HepG2 (cell line): ENCODE measurements around the gene KIAA1755. TPM values are rescaled to one million over a fixed set of nuclear protein-coding genes. Genes with fewer than 3 reads are reported as not detected.

ENCODE experiments used
- ATF7 ChIP-seq, 2 experiments: fragments of 450-650 bp in 1 of 2; sonication (generic) in 1 of 2; formaldehyde crosslinking in 1 of 2; IDR thresholded peaks; 2 replicates each; pipeline versions ENCODE4 v1.4.0 to v1.6.1; 2016 to 2020; ENCODE audit warnings: antibody characterized with exemption in 1 of 2, mild to moderate bottlenecking in 1 of 2, missing genetic modification reagents in 1 of 2
- BHLHE40 ChIP-seq: IDR thresholded peaks from 2 replicates; pipeline ENCODE4 v1.6.1; 2011; ENCODE audit warnings: low read length, improper control_type of control experiment
- BRD4 ChIP-seq: sonication (generic); formaldehyde crosslinking; IDR thresholded peaks from 2 replicates; pipeline ENCODE4 v1.4.0; 2020; ENCODE audit warnings: missing genetic modification reagents
- FOXA1 ChIP-seq, 2 experiments: fragments of 450-650 bp in 1 of 2; sonication (generic) in 1 of 2; formaldehyde crosslinking in 1 of 2; IDR thresholded peaks; 2 replicates each; pipeline versions ENCODE4 v1.4.0 to v1.6.1; 2016 to 2020; ENCODE audit warnings: missing genetic modification reagents in 1 of 2
- FOXO1 ChIP-seq: sonication (generic); formaldehyde crosslinking; IDR thresholded peaks from 2 replicates; pipeline ENCODE4 v1.4.0; 2020; ENCODE audit warnings: missing genetic modification reagents
- HINFP ChIP-seq: sonication (generic); formaldehyde crosslinking; IDR thresholded peaks from 2 replicates; pipeline ENCODE4 v1.4.0; 2020; ENCODE audit warnings: low read depth, mild to moderate bottlenecking, missing genetic modification reagents
- MED1 ChIP-seq: sonication (generic); formaldehyde crosslinking; IDR thresholded peaks from 2 replicates; pipeline ENCODE4 v1.4.0; 2020; ENCODE audit warnings: missing genetic modification reagents
- MIER3 ChIP-seq: IDR thresholded peaks from 2 replicates; pipeline ENCODE4 v1.6.1; 2016; ENCODE audit warnings: missing compliant biosample characterization, borderline replicate concordance
- PATZ1 ChIP-seq: sonication (generic); formaldehyde crosslinking; IDR thresholded peaks from 2 replicates; pipeline ENCODE4 v1.4.0; 2020; ENCODE audit warnings: missing genetic modification reagents
- RAD21 ChIP-seq: fragments of 450-650 bp; formaldehyde crosslinking; IDR thresholded peaks from 2 replicates; pipeline ENCODE4 v1.5.0; 2020; ENCODE audit warnings: mild to moderate bottlenecking
- RXRB ChIP-seq: IDR thresholded peaks from 2 replicates; pipeline ENCODE4 v1.6.1; 2016; ENCODE audit warnings: borderline replicate concordance, missing genetic modification reagents, missing compliant biosample characterization
- SALL2 ChIP-seq: sonication (generic); formaldehyde crosslinking; IDR thresholded peaks from 2 replicates; pipeline ENCODE4 v1.8.1; 2023; ENCODE audit warnings: mild to moderate bottlenecking, missing genetic modification reagents, inconsistent platforms
- SMAD3 ChIP-seq: sonication (generic); formaldehyde crosslinking; IDR thresholded peaks from 2 replicates; pipeline ENCODE4 v1.4.0; 2020; ENCODE audit warnings: missing genetic modification reagents
- SMC3 ChIP-seq: IDR thresholded peaks from 2 replicates; pipeline ENCODE4 v1.6.1; 2011; ENCODE audit warnings: low read length, improper control_type of control experiment
- STAG1 ChIP-seq: sonication (generic); formaldehyde crosslinking; IDR thresholded peaks from 2 replicates; pipeline ENCODE4 v1.4.0; 2020; ENCODE audit warnings: missing genetic modification reagents
- TEAD3 ChIP-seq: optimal IDR thresholded peaks from 2 replicates; pipeline ENCODE3; 2016; ENCODE audit warnings: borderline replicate concordance
- ZBTB7B ChIP-seq: sonication (generic); formaldehyde crosslinking; IDR thresholded peaks from 2 replicates; pipeline ENCODE4 v1.4.0; 2020; ENCODE audit warnings: missing genetic modification reagents
- ZMYM2 ChIP-seq: sonication (generic); formaldehyde crosslinking; IDR thresholded peaks from 2 replicates; pipeline ENCODE4 v1.8.0; 2022; ENCODE audit warnings: mild to moderate bottlenecking, missing genetic modification reagents
- ZMYM3 ChIP-seq: sonication (generic); formaldehyde crosslinking; IDR thresholded peaks from 2 replicates; pipeline ENCODE4 v1.5.1; 2020; ENCODE audit warnings: mild to moderate bottlenecking, missing genetic modification reagents
- ZNF280B ChIP-seq: sonication (generic); formaldehyde crosslinking; IDR thresholded peaks from 2 replicates; pipeline ENCODE4 v1.5.0; 2020; ENCODE audit warnings: missing genetic modification reagents, mild to moderate bottlenecking, borderline replicate concordance
- ZNF572 ChIP-seq: sonication (generic); formaldehyde crosslinking; IDR thresholded peaks from 2 replicates; pipeline ENCODE4 v1.5.1; 2020; ENCODE audit warnings: mild to moderate bottlenecking, missing genetic modification reagents
- ZNF574 ChIP-seq: sonication (generic); formaldehyde crosslinking; IDR thresholded peaks from 2 replicates; pipeline ENCODE4 v1.4.0; 2020; ENCODE audit warnings: missing genetic modification reagents
- ZNF598 ChIP-seq: sonication (generic); formaldehyde crosslinking; IDR thresholded peaks from 2 replicates; pipeline ENCODE4 v1.5.1; 2020; ENCODE audit warnings: mild to moderate bottlenecking, missing genetic modification reagents, borderline replicate concordance
- polyA plus RNA-seq, 8 experiments: library from polyadenylated mRNA; depleted of rRNA in 3 of 8; stranded (reverse) in 7 of 8; unstranded in 1 of 8; fragments of >200 nt; fragmentation: Illumina TruSeq in 4 of 8; extraction: Trizol in 4 of 8; gene quantifications; 2 replicates each; pipeline versions ENCODE4 v1.2.1 to v1.2.3, GENCODE V29; 2011 to 2016; ENCODE audit warnings: low read depth in 4 of 8, missing spikeins in 1 of 8, mixed read lengths in 1 of 8; ENCODE audit not compliant: insufficient read depth in 1 of 8
- total RNA-seq, 5 experiments: library from RNA; depleted of rRNA; stranded (reverse); fragments of >200 nt; fragmentation: Illumina TruSeq; extraction: Trizol; gene quantifications; 2 replicates each; pipeline ENCODE4 v1.2.3, GENCODE V29; 2016; ENCODE audit warnings: low read depth in 1 of 5

The KIAA1755 gene
- total and polyA plus RNA-seq, 2 of the 13 experiments (the other 11 are each of a cell fraction or from before 2014, with no cell fraction given), result 0.04 TPM; not detected in 1

- TF ChIP-seq ATF7 (IDR thresholded peaks at IDR 0.05) (no peak), ATF7 (CRISPR knock-in tag; IDR thresholded peaks at IDR 0.05) (0 out of 2 replicates have a peak, but pooled peaks have one; percentile 11), HINFP (CRISPR knock-in tag) (peak; percentile 70; the same call in 1 of the 2 replicates), SALL2 (CRISPR knock-in tag) (peak; percentile 72; the same call in 1 of the 2 replicates), SMAD3 (CRISPR knock-in tag) (0 out of 2 replicates have a peak, but pooled peaks have one; percentile 48), BRD4 (0 out of 2 replicates have a peak, but pooled peaks have one; percentile 45), SMC3 (peak; percentile 71), ZNF572 (CRISPR knock-in tag) (peak; percentile 96; the same call in 1 of the 2 replicates), PATZ1 (CRISPR knock-in tag) (peak; percentile 82), MED1 (CRISPR knock-in tag) (peak; percentile 42; the same call in 1 of the 2 replicates), ZNF574 (CRISPR knock-in tag) (peak; percentile 55), MIER3 (CRISPR knock-in tag) (peak; percentile 39; the same call in 1 of the 2 replicates), BHLHE40 (0 out of 2 replicates have a peak, but pooled peaks have one; percentile 39), STAG1 (CRISPR knock-in tag) (peak; percentile 100), RAD21 (CRISPR knock-in tag) (peak; percentile 98), FOXA1 (IDR thresholded peaks at IDR 0.05) (no peak), FOXA1 (CRISPR knock-in tag; IDR thresholded peaks at IDR 0.05) (peak; percentile 66), ZBTB7B (CRISPR knock-in tag) (peak; percentile 65; the same call in 1 of the 2 replicates), ZMYM3 (CRISPR knock-in tag) (peak; percentile 6; the same call in 1 of the 2 replicates), RXRB (CRISPR knock-in tag) (peak; percentile 22; the same call in 1 of the 2 replicates), FOXO1 (0 out of 2 replicates have a peak, but pooled peaks have one; percentile 18), ZNF598 (CRISPR knock-in tag) (peak; percentile 89; the same call in 1 of the 2 replicates), ZNF280B (CRISPR knock-in tag) (peak; percentile 75; the same call in 1 of the 2 replicates), ZMYM2 (CRISPR knock-in tag) (0 out of 2 replicates have a peak, but pooled peaks have one; percentile 25), TEAD3 (peak; percentile 56)
These were observed 39.4 kb downstream of the KIAA1755 start (continued) for GRCh38 chr20:38221119-38221589.
